HG02798 (cell line): ENCODE measurements around the gene BAHD1.
A peak's percentile ranks its signal among the peaks of the same experiment; 100 is the strongest.

Experiments
- ATAC-seq: cut with Tn5 transposase; IDR thresholded peaks from one replicate; pipeline ENCODE4 v1.9.1; 2021; ENCODE audit warnings: mild to moderate bottlenecking; ENCODE audit not compliant: unreplicated experiment, poor library complexity

BAHD1 gene

DNA sequence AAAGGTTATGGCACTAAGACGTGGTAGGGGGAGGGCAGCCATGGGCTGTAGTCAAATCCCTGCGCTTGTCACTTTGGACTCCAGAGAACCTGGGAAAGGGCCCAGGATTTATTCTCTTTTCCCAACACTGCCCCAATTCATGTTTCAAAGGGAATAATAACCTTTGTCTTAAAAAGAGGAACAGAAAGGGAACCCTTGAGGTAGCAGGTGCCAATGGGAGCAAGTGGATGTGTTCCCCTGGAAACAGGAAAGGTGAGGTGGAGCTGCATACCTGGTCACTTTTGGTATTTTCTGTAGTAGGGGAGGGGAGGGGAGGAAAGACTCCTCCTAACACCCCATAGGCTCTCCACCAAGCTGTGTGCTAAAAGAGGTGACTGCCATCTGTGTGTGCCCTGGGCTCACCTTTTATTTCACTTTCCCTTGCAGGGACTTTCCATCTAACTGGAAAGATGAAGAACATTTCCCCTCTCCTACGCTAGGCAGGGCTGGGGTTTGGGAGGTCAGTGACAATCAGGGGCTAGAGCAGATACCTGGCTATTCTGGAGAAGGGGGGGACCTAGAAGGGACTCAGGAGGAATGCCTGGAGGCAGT is 23.9 kb downstream of the BAHD1 start:
- no peak for ATAC-seq

DNA sequence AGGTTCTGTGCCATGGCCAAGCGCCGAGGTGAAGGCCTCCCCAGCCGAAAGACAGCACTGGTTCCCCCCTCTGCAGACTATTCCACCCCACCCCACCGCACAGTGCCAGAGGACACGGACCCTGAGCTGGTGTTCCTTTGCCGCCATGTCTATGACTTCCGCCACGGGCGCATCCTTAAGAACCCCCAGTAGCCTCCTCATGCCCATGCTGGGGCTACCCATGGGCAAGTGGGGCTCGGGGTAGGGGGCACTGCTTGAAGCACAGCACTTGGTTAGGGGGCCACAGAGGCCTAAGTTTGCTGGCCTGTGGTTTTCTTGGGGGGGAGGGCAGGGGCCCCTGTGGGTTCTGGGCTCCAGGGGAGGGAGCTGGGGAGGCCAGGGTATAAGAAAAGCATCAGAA is 25.2 kb downstream of the BAHD1 start:
- ATAC-seq: no peak

DNA sequence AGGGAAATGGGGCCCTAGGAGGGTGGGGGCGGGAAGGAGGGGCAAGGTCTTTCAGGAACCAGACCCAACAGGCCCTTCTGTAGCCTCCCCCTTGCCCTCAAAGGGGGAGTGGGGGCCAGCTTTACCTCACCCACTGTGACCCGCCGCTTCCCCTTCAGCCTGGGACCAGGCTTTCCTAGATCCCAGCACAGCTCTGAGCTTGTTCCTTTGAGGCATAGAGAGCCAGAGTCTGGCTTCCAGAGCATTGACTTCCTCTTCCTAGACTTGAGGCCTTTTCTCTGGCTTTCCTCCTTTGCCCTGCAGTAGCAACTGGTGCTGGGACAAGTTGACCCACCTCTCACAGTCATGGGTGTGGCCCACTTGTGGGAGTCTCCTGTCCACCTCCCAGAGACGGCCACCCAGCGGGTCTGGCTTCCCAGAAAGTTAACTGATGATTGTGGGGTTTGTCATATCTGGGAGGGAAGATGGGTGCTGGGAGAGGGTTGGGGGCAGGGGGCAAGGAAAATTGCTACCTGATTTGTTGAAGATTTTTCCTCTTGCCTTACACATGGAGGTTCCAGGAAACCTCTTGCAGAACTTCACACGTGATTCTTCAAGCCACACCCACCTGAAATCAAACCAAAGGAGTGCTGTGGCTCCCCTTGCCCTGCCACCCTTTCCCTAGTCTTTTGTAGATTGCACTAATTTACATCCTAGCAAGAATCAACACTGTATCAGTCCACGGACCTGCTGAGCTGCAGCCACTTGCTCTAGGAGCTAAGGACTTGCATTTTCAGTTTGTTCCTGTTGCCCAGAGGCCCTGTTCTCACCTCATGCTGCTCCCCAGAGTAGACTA is 25.9 kb downstream of the BAHD1 start:
- ATAC-seq: no peak

DNA sequence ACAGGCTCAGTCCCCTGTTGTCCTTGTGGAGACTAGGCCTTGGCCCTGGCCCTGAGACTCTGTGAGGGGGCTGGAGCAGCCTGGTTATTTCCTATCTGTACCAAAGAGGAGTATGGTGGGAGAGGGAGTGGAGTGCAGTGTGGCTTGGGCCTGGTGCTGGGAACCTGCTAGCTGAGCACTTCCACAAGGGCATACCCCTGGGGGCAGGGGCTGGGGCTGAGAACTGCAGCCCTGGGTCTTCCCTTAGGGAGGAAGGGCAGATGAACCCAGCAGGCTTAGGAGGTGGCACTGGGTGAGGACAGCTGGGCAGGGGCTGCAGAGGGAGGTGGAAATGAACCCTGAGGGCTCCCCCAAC is 26.5 kb downstream of the BAHD1 start:
- ATAC-seq: no peak

DNA sequence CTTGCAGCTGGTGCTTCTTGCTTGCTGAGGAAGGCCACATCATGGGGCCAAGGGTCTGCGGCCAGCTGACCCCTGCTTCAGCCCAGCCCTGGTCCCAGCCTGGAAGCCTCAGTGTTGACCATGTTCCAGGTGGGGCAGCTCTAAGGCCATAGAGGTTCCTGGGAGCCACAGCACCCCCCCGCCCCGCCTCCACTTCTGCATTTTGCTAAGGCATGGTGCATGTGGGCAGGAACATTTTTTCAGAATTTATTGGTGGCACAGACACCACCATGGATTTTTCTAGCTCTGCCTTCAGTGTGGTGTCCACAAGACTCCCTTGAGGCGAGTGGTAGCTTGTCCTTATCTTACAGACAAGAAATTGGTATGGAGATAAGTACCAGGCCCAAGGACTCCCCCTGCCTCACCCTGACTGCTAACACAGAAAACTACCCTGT is 28.2 kb downstream of the BAHD1 start:
- no peak for ATAC-seq

DNA sequence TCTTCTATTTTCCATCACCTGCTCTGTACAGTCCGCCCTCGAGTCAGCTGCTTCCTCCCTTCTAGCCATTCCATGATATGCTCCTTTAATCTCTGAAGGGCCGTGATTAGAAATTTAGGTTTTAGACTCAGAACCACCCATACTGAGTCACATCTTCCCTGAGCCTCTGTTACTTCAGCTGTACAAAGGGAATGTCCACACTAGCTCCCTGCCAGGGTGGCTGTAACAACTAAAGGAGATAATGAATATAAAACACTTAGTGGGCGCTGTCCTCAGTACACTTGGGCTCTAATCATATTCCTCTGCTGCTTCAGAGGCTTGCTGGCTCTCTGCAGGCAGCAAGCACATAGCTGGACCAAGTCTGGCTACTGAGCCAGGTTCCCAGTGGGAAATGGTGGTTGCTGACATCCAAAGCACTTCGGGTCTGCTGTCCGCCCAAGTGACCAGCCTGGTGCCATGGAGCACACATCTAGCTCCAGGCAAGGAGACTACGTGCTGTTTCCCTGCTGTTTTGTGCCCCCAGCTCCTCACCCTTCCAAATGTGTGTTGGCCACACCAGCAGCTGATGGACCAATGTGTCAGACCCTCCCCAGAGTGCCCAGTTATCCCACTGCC is 29.1 kb downstream of the BAHD1 start:
- no peak for ATAC-seq

DNA sequence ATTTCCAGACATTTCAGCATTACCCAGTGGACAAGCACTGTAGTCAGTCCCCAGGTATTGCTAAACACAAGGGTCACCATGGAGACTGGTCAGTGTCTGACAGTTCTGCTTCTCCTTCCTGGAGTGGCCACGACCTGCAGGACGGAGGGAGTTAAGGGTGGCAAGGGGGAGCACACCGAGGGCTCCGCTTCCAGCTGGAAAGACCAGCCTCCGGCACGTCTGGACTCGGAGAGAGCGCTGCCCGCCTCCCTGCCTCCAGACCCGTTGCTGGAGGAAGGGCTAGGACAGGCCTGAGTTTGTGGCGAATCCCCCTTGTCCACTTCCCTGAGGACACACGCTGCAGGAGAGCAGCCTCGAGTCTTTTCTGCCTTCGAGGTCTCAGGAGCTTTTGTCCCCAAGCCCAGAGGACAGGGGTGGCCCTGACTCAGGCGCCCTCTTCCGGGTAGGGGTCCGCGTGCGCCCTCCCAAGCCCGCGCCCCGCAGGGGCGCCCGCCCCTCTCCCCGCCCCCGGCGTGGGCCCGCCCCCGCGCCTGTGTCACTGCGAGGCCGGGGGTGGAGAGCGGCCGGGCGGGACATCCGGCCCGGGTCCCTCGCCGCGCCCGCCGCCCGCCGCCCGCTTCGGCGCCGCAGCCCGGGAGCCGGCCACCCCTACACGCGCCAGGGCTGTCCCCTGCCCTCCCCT is 29.8 kb downstream of the BAHD1 start, which contains the start of gene CHST14:
CHST14 (plus strand) TSS at position 562 of the 682 bp plus-strand sequence. CDS start 230 bp downstream, outside the sequence.
- ATAC-seq: peak; percentile 74

DNA sequence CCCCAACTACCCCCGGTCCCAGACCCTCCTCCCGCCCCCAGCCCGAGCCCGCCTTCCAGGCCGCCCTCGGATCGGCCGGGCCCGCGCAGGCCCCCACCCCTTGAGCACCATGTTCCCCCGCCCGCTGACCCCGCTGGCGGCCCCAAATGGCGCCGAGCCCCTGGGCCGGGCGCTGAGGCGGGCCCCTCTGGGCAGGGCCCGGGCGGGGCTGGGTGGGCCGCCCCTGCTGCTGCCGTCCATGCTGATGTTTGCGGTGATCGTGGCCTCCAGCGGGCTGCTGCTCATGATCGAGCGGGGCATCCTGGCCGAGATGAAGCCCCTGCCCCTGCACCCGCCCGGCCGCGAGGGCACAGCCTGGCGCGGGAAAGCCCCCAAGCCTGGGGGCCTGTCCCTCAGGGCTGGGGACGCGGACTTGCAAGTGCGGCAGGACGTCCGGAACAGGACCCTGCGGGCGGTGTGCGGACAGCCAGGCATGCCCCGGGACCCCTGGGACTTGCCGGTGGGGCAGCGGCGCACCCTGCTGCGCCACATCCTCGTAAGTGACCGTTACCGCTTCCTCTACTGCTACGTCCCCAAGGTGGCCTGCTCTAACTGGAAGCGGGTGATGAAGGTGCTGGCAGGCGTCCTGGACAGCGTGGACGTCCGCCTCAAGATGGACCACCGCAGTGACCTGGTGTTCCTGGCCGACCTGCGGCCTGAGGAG is 30.5 kb downstream of the BAHD1 start:
- ATAC-seq: peak; percentile 26

DNA sequence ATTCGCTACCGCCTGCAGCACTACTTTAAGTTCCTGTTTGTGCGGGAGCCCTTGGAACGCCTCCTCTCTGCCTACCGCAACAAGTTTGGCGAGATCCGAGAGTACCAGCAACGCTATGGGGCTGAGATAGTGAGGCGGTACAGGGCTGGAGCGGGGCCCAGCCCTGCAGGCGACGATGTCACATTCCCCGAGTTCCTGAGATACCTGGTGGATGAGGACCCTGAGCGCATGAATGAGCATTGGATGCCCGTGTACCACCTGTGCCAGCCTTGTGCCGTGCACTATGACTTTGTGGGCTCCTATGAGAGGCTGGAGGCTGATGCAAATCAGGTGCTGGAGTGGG is 31.0 kb downstream of the BAHD1 start:
- peak; percentile 21 for ATAC-seq

DNA sequence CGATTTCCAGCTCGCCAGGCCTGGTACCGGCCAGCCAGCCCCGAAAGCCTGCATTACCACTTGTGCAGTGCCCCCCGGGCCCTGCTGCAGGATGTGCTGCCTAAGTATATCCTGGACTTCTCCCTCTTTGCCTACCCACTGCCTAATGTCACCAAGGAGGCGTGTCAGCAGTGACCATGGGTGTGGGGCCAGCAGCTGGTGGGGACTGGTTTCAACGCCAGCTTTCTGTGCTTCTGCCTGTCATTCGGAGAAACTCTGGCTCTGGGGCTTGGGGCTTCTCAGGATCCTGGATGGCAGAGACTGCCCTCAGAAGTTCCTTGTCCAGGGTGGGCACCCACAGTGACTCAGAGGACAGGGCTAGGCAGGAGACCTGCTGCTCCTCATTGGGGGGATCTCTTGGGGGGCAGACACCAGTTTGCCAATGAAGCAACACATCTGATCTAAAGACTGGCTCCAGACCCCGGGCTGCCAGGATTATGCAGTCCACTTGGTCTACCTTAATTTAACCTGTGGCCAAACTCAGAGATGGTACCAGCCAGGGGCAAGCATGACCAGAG is 31.5 kb downstream of the BAHD1 start:
- no peak for ATAC-seq

DNA sequence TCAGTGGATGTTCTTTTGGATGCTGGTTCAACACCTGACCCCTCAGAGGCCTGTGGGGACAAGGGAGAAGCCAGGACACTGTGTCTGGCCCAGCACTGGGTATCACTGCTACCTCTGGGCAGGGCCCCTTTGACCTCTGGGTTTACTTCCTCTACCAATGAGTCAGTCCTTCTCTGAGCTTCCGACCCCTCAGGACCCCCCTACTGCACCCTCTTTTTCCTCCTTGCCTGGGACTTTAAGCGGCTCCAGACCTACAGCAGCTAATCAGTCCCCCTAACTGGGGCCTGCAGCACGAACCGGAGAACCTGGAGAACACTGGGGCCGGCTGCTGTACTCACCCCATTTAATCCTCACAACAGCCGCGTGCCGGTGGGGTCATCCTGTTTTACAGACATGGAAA is 33.8 kb downstream of the BAHD1 start:
- no peak for ATAC-seq

DNA sequence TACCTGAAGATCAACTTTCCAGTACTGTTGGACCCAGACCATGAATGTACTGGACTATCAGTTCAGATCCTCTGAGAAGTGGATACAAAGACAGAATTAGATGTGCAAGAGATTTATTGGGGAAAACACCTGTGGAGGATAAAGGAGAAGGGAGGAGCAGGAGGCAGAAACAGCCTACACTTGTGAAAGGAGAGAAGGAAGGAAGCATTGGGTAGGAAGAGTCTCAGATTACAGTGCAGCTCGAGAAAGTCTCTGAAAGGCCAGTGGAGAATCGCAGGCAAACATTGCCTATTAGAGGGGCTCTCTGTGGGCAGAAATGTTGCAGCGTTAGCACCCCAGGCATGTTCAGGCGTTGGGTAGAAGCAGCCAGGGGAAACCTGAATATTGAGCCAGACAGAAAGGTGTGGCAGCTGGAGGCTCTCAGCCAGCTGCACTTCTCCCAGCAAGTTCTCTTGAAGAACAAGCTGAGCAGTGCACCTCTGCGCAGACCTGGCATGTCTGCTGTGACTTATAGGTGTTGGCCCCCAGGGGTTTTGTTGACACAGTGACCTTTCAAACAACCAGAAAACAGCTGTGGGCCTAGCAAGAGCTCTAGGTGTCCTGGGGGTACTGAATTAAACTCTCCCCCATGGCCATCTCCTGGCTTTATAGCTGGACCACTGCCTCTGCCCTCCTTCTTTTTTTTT is 37.0 kb downstream of the BAHD1 start:
- ATAC-seq: no peak

DNA sequence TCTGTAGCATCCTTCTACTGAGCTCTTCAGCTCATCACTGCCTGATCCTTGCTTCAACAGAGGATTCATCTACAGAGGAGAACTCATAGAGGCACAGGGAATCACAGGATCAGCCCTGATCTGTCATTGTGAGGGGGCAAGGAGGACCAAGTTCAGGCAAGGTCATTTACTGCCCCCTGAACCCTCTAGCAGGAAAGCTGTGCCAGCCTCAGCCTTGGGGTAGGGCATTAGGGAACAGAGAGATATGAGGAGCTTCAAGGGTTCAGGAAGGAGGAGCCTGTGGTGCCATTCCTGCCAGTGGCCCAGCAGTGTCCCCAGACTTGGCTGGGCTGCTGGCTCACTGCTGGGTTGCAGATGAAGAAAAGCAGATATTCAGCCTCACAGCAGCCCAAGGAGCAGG is 38.3 kb downstream of the BAHD1 start:
- ATAC-seq: no peak

DNA sequence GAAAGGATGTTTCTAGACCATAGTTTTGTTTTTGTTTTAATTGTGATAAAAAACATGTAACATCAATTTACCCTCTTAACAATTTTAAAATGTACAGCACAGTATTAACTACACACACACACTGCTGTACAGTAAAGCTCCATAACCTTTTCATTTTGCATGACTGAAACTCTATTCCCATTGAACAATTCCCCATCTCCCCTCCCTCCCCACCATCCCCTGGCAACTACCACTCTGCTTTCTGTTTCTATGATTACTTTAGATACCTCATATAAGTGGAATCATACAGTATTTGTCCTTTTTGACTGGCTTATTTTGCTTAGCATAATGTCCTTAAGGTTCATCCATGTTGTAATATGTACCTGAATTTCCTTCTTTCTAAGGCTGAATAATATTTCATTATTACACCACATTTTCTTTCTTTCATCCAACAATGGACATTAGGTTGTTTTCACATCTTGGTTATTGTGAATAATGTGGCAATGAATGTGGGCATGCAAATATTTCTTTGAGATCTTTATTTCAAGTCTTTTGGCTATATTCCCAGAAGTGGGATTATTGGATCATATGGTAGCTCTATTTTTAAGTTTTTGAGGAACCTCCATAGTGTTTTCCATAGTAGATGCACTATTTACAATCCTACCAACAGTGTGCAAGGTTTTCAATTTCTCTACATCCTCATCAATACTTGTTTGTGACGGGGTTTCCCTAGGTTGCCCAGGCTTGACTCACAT is 40.8 kb downstream of the BAHD1 start:
- ATAC-seq: no peak

DNA sequence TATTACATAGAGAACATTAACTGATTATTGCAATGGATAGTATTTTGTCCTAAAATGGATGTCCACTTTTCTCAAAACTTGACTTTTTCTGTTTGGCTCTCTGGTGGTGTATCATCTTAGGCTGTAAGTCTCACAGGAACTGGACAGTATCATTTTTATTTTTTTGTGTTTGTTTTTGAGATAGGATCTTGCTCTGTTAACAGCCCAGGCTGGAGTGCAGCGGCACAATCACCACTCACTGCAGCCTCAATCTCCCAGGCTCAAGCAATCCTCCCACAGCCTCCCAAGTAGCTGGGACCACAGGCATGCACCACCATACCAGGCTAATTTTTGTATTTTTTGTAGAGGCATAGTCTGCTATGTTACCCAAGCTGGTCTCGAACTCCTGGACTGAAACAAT is 43.2 kb downstream of the BAHD1 start:
- ATAC-seq: no peak

DNA sequence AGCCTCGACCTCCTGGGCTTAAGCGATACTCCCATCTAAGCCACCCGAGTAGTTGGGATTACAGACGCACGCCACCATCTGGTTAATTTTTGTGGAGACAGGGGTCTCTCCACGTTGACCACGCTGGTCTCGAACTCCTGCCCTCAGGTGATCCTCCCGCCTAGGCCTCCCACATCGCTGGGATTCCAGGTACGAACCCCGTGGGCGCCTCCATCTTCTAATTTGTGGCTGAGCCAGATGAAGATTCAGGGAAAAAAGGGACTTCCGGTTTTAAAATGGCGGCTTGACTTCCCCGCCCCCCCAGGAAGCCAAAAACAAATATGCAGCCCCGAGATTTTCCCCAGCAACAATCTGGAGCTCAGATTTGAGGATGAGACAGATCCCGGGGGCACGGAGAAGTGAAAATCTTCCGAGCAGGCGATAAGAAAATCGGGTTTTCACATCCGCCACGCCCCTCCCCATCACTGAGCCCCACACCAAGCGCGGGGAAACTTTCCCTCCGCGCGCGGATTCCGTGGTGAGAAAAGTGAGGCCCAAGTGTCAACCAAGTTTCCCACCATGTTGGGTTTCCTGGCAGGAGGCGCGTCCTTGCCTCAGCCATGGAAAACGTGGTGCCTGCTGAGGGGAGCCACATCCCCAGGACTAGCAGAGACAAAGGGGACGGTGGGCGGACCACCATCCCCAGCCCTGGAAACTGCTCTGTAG is 45.5 kb downstream of the BAHD1 start:
- no peak for ATAC-seq

DNA sequence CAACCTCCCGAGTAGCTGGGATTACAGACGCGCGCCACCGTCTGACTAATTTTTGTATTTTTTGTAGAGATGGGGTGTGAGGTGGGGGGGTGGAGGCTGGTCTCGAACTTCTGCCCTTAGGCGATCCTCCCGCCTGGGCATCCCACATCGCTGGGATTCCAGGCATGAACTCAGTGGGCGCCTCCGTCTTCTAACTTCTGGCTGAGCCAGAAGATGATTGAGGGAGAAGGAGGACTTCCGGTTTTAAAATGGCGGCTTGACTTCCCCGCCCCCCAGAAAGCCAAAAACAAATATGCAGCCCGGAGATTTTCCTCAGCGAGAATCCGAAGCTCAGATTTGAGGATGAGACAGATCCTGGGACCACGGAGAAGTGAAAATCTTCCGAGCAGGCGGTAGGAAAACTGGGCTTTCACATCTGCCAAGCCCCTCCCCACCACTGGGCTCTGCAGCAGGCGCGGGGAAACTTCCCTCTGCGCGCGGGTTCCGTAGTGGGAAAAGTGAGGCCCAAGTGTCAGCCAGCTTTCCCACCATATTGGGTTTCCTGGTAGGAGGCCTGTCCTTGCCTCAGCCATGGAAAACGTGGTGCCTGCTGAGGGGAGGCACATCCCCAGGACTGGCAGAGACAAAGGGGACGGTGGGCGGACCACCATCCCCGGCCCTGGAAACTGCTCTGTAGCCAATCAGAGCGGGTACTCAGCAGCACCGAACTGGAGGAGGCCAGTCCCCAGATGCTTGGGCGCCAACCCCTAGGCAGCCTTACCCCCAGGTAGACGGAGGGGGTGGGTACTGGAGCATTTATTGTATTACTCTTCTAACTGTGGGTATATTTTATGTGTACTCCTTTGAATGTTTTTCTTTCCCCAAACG is 47.3 kb downstream of the BAHD1 start:
- no peak for ATAC-seq
